Mucosa of gallbladder (tissue), 1 donor: ENCODE measurements around the gene FAM219A. TPM values are rescaled to one million over a fixed set of nuclear protein-coding genes. Genes with fewer than 3 reads are reported as not detected.
"Not testable (repeated sequence)": the region's sequence is repeated elsewhere in the genome, so short reads cannot be mapped to it uniquely, and the experiment has no call there.

Source experiments
- DNase-seq: peaks from one replicate; pipeline ENCODE4 v3.0.0-alpha.2; 2020; ENCODE audit warnings: low spot score
- total RNA-seq: library from RNA; stranded (reverse); gene quantifications from one replicate; pipeline ENCODE4 v1.2.1, GENCODE V29; 2021
- donor health status: DM: no; HTN: no; CAD: no.

The FAM219A gene
- total RNA-seq, 1 donor from 2014 or later, result 24.0 TPM

DNA sequence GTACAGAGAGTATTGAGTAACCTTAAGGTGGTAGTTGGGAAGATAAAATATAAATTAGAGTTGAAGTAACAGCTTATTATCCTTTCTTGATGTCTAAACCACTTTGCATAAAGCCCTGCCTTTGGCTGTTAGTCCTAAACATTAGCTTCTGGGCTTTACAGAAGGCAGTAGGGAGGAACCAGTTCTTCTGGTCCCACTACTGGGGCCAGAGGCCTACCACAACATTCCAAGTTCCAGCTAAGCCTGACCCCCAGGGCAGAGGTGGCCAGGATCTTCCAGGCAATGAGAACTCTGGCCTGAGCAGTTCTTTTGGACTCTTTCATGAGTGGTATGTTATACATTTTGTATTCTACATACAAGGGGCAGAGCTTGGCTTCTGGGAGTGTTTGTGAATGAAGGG lies 26.3 kb upstream of the FAM219A start:
- DNase-seq, result no peak

DNA sequence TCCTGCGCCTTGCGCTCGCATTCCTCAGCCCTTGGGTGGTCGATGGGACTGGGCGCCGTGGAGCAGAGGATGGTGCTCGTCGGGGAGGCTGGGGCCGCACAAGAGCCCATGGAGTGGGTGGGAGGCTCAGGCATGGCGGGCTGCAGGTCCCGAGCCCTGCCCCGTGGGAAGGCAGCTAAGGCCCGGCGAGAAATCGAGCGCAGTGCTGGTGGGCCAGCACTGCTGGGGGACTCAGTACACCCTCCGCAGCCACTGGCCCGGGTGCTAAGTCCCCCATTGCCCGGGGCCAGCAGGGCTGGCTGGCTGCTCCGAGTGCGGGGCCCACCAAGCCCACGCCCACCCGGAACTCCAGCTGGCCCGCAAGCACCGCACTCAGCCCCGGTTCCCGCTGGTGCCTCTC lies 24.4 kb upstream of the FAM219A start:
- not testable (repeated sequence) for DNase-seq

- DNase-seq, result not testable (repeated sequence)
Observed at GRCh38 chr9:34481620-34482019, 23.2 kb upstream of the FAM219A start.

DNA sequence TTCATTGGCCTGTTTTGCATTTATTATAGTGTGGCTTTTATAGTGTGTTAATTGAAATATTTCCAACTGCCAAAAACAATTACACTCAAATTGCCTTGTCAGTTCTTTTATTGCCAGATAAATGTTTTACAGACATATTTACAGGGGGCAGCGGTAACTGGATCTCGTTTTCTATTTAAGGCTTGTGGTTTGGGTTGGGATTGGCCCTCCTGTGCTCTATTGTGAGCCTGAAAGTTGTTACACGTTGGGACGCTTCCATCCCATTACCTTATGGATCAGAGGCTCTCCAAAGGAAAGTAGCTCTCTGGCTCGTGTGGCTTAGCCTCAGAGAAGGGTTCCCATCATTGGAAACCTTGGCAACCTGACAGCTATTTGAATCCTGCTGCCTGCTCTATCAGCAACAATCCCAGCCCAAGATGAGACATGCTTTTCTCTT lies 21.1 kb upstream of the FAM219A start:
- no peak for DNase-seq

GRCh38 chr9:34477541-34477940 lies 19.2 kb upstream of the FAM219A start:
- DNase-seq, result no peak

GRCh38 chr9:34475097-34475496 lies 16.7 kb upstream of the FAM219A start:
- DNase-seq, result no peak

- no peak for DNase-seq
Observed at GRCh38 chr9:34465468-34465867, 7.1 kb upstream of the FAM219A start.

- no peak for DNase-seq
Observed at GRCh38 chr9:34464571-34464970, 6.2 kb upstream of the FAM219A start.

GRCh38 chr9:34463901-34464232 lies 5.5 kb upstream of the FAM219A start:
- DNase-seq, result no peak

GRCh38 chr9:34463098-34463900 lies 4.9 kb upstream of the FAM219A start:
- no peak for DNase-seq

DNA sequence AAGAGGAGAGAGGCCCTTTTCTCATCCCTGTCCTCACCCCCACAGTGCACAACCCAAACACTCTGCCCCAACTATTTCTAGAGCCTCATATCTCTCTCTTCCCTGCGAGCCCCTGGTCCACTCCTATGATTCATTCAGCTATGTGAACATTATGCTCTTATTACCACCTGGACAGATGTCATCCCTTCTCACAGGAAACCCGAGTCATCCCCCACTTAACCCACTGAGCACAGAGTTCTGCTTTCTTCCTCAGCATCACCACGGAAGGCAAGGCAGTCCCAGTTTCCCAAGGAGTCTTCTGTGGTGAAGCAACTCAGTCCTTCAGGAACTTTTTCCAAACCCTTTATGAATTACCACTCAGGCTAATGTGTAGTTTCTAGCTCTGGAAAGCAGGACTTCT lies 1.6 kb upstream of the FAM219A start:
- no peak for DNase-seq

- DNase-seq, result no peak
Observed at GRCh38 chr9:34459356-34459755, 986 bp upstream of the FAM219A start.

DNA sequence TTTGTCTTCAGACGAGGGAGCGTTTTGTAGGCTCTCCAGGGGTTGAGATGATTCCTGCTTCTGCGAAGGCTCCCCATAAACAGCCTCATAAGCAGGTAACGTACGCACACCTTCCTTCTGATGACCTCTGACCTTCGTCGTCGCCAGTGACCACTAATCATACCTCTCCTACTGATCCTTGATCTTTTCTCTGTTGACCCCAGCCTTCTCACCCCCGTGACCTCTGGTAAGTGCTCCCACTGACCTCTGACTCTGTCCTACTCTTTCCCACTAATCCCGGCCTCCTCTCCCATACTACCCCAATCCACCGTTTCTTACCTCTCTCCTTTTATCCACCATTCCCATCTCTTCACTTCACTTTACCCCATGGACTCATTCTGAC lies 580 bp upstream of the FAM219A start:
- DNase-seq, result no peak

DNA sequence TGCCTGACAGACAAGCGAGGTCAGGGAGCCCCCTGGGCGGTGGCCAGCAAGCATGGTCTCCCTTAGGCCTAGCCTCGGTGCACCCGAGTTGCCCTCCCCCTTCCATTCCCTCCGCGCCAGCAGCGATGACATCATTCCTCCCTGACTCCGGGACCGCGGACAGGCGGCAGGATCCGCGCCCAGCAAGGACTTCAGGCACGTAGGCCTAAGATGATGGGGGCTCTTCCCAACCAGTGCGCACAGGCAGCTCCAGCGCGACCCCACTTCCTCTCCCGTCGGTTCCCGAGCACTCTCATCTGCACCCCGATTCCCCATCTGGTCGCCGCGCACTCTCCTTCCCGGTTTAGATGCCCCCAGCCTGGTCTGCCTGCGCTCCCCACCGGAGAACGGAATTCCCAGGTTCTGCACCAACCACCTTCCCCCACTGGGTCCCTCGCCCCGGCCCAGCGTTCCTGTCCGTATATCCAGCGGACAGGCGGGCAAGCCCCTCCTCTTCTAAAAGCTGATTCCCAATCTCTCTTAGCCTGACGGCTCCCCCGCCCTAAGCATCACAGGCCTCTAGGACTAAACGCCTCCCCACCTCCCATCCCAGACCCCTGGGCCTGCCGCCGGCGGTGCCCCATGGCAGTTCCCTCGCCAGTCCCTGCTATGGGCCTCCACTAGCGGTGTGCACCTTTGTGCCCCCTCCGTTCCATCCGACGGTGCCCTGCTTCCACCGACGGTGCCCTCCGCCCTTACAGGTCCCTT lies 931 bp downstream of the FAM219A start:
- DNase-seq, result peak; percentile 68

- no peak for DNase-seq
Observed at GRCh38 chr9:34456746-34457145, 1.6 kb downstream of the FAM219A start.

GRCh38 chr9:34456151-34456550 lies 2.2 kb downstream of the FAM219A start:
- no peak for DNase-seq

GRCh38 chr9:34454571-34455065 lies 3.8 kb downstream of the FAM219A start:
- no peak for DNase-seq

DNA sequence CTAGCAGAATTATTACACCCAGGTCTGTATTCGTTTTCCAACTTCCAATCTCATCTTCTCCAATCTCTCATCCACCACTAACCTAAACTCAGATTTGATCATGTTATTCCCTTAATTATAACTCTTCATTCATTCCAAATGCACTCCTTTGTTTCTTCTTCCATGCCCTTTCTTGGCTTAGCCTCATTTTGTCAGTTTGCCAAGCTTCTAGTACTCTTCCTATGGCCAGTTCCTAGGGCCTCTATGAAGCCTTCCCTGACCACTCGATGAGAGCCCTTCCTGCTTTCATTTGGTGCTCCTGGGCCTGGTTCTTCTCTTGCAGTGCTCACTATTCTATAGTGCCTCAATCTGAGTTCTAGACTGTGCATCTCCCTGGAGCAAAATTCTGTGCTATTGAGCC lies 5.8 kb downstream of the FAM219A start:
- no peak for DNase-seq

DNA sequence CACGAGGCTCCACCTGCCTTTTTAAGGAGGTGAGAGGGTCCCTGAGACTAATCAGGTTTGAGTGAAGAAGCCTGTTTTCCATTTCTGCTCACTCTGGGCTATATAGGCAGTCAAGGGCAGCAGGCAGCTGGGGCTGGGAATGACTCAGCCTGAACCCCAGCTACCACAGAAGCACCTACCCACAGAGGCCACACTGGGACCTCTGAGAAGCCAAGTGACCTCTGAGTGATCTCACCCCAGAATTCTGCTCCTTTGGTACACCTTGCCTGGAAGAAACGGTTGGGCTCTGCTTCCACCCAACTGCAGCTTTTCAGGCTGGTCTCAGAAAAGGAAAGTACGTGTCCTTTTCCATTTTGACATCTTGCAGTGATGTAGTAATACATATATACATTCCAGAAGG lies 6.8 kb downstream of the FAM219A start:
- DNase-seq, result no peak

GRCh38 chr9:34451135-34451534 lies 7.2 kb downstream of the FAM219A start:
- DNase-seq, result no peak

DNA sequence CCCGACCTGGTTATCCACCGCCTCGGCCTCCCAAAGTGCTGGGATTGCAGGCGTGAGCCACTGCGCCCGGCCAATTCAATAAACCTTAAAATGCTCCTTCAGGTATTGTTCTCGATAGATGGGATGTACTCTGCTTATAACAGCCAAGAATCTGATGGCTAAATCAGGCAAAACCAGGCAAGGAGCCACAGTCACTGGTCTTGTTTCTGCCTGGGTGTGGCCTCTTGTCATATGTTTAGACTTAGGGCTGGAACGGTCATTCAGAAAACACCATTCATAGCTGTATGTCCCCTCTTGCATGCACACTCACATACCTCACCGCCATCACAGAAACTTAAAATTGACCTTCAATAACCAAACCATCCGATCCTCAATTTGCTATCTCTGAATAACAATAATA lies 7.7 kb downstream of the FAM219A start:
- DNase-seq, result no peak

GRCh38 chr9:34446951-34447350 lies 11.4 kb downstream of the FAM219A start:
- no peak for DNase-seq

- no peak for DNase-seq
Observed at GRCh38 chr9:34446468-34446891, 11.9 kb downstream of the FAM219A start.
